ENCODE data around the gene HOXB6.

Gene HOXB6

DNA sequence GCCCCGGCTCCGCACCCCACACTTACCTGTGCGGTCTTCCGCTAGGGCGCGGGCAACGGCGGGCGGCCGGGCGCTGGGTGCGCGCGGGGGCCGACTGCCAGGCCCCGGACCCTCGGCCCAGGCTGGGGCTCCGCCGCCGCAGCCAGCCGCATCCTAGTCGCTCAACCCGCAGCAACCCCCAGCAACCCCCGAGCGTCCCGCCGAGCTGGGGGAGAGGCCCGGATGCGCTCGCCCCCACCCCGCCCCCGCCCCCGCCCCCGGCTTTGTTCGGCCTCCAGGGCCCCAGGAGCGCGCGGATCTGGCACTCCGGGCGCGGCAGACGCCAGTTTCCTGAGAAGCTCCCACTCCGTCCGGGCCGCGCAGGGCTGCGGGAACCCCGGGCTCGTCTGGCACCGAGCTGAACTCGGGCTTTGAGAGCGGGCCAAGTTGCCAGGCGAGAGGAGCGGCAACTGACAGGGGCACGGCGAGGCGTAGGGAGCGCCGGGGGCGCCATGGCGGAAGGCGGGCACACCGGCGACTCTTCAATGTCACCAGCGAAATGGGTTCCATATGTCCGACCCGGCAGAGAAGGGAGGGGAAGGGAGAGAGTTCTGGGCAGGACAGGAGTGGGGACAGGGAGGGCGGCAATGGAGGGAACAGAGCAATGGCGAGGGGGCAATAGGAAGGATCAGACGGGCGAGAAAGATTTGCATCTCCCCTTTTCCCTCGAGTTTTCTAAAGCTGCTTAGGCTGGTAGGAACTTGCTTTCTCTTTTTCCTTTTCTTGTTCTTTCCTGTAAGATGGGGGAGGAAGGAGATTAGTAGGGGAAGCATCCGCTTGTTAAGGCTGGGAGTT, 40.4 kb downstream of the HOXB6 start:
- DNase-seq: no peak

DNA sequence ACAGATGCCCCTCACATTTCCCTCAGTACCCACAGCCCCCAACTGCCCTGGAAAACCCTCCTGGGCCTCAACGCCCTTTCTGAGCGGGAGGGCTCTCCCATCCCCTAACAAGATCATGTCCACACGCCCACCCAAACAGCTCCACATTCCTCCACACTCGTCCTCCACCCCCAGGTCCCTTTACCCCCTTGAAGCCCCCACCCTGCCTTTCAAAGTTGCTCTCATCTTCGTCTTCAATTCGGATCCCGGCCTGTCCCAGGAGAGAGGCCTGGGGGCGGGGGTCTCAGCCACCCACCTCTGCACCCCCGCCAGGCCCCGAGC, 41.0 kb downstream of the HOXB6 start:
- no peak for DNase-seq

DNA sequence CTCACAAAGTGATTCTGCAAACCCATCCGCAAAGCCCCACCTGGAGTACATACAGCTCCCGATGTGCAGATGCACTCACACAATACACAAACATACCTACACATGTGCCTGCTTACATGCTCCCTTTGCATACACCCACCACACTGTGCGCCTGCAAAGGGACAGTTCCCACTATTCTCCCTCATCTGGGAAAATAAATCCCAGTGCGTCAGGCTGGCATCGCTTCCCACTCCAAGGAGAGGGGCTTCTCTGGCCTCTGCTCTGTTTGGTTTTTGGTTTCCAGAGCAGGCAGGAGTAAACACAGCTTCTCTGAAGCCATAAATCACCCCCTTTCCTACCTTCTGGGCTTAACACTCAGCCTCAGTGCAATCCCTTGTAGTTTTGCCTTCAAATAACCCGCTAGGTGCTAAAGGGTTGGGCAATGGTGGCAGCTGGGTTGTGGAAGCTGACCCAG, 41.4 kb downstream of the HOXB6 start:
- no peak for DNase-seq

DNA sequence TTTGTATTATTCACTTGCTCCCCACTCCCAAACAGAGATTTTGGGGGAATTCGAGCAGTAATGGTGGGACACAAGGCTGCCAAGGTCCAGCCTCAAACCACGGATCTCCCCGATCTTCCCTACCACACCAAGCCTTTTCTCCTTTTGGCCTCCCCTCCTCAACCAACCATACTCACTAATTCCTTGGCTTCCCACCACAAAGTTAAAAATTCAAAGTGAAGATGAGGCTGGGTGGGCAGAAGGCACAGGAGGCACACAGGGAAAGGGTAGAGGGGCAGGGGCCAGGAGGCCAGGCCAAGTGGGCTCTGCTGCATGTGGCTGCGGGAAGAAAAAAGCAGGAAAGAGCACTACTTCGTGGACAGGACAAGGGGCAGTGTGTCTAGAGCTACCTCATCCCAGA, 41.9 kb downstream of the HOXB6 start:
- DNase-seq: no peak

DNA sequence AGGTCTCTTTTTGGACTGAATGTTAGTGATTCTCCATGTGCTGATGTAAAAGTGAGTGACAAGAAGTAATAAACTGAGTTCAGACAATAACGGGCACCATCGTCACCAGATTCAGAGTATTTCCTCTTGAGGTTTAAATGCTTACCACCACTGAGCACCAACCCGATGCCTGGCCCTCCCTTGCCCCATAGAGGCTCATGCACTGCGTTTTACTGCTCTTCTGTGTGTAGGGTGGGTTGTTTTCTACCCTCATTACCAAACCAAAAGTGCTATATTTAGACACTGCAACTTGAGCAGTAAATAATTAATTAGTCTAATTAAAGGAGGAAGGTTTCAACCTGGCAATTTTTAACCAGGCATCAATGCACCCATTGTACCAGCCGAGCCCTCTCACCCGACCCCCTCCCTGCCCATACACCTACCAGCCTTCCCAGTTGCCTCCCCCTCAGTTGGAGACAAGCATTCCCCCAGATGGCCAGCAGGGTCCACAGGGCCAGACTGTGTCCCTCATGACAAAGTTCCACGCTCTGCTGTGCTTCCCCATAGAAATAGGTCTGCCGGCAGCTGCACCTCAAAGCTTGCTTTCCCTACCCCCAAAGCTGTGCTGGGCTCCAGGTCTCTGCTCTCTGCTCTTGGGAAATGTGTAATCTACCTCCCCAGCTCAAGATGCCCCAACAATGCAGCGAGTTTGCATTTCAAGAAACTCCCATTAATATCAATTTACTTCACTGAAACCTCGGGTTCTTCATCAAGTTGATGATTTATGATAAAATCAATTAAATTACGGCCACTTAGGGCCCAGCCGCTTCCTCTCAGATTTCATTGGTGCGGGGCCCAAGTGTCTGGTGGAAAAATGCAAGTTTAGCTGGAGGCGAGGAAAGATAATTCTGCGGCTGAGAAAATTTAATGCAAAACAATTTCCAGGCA, 42.6 kb downstream of the HOXB6 start:
- DNase-seq: no peak

DNA sequence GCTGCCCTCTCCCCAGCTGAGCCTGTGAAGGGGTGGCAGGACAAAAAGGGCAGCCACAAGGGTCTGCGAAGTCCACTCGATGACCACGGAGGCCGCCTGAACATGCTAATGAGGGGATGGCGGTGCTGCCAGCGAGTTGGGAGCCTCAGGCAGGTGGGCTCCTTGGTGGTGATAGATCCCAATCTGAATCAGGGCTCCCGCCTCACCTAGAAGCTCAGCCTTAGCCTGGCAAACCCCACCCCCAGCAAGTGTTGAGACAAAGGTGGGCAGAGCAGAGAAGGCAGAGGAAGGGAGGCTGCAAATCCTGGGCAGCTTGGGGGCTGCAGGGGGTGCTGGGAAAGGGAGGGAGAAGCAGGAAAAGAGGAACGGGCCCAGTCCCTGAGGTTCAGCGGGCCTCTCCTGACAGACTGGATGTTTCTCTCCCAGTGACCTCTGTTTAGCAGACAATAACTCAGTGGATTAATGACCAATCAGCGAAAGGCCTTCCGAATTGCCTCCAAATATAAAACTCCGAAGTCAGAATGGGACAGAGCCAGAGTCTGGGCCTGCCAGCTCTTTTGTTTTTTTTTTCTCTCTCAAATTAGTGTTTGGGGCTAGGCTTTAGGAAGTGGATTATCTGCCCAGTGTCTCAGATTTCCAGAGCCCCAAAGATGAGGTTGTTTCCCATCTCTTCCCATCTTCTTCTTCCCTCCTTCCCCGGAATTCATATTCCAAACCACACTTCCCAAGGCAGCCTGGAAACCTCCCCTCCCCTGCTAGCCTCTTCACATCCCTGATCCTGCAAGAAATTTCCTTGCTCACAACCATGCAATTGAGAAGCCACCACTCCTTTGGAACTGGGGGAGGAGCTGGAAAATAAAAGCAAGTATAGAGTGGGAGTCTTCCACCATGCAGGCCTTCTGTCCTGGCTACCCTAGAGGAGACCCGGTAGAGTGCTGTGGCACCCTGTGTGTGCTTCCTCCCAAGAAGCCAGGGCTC, 44.7 kb downstream of the HOXB6 start:
- no peak for DNase-seq

DNA sequence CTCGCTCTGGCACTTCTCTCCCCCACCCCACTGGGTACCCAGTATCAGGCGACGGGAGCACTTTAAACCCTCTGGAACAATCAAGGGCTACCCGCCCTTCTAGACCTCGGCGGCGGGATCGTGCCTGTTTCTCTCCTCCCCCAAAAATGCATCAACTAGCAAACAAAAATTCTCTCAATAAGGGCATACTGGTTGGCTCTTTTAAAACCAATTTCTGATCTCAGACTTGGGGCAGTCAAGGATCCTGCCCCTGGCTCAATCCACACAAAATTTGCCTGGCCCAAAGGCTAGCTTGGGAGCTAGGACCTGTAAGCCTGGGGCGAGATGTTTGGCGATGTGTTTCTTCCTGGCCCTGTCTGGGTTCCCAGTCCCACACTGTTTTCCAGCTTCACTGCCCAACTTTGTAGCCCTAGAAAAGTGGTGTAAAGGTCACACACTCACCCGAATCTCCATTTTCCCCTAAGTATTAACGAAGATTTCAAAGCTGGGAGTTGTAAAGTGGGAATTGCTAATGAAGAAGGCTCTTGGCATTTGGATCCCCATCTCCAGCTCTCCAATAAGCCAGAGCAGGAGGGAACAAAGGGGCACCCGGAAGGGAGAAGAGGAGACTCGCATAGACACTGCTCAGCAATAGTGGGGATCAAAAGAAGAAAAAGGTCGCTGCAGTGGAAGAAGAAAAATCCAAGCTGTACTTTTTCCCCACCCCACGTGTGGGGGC, 45.5 kb downstream of the HOXB6 start:
- no peak for DNase-seq

DNA sequence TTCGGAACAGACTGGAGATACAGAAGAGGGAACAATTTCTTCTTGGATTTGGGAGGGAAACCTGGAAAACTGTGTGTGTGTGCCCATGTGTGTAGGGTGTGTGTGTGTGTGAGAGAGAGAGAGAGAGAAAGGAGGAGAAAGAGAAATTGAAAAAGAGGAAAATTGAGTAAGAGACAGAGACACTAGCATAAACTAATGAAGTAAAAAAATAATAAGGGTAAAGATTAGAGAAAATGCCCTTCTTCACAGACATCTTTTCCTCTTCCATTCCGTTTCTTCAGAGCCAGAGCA, 46.0 kb downstream of the HOXB6 start:
- no peak for DNase-seq

DNA sequence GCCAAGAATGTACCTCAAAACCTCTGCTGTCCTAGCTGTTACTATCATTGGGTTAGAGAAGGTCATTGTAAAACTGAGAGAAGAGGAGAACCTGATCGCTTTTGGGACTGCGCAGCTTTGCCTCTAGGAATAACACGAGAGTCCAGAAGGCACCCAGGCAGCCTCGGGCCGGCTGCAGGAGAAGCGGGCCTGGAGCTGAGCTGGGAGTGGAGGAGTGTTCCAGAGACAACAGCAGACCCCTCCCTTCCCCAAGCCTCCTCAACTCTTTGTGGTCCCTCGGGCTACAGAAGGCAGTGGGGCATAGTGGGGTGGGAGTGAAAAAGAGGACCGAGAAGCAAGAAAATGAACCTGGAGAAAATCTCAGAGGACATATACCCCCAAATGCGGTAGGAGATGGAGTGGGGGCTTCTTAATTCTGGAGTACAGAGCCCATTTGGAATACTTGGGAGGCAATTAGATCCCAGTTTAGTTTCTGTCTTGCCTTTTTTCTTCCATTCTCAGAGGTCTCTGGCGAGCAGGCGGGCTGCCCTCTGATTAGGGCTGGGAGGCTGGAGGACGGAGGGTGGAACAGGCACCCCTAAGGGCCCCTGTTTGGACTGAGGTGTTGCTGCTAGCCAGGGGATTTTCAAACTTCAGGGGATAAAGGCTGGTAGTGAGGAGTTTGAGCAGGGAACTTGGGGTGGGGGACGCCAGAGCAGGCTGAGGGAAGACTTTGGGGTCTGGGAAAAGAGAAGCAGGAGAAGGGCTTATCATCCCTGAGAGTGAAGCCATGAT, 46.5 kb downstream of the HOXB6 start:
- DNase-seq: no peak

DNA sequence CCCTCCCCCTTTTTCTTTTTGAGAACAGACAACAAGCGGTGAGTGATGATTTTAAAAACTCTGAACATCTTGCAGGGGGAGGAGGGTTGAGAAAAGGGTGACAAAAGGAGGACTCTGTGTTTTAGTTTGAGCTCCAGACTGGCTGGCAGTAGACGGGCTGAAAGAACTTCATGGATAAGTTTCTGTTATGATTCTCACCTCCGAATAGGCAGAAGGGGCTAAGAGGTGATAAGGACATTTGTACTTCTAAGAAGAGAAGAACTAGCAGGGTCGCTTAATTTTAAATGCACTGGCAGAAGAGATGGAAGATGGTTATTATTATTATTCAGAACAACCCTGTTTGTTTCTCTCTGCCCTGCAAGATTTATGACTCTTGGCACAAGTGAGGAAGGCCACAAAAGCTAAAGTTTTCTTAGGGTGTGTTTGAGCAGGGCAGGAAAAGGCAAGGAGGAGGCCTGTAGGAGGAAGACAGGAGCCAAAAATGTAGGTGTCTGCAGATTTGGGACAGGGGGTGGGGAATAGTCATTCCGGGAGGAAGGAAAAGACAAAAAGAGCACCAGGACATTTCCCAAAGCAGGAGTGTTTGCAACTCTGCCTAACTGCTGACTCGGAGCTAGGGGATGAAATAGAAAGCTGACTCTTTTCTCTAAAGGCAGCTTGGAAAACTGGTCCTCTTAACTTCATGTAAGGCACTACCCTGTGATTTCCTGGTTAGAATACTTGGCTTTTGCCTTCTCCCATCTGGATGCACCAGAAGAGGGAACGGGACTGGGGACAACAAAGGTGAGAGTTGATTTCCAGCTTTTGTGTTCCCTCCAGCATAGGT, 48.0 kb downstream of the HOXB6 start:
- no peak for DNase-seq

DNA sequence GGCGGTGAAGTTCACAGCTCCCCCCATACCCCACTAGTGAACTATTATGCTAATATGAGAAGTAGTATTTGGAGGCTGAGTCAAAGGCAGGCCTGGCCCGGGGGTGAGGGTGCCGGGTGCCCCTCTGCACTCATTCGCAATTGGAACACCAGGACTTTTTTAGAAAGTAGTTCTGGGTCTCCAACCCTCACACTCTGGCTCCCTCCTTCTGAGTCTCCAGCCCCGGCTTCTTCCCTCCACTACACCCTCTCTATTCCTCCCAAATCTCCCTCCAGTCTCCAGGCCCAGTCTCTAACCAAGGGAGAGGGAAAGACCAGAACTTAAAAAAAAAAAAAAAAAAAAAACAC, 48.6 kb downstream of the HOXB6 start:
- no peak for DNase-seq

DNA sequence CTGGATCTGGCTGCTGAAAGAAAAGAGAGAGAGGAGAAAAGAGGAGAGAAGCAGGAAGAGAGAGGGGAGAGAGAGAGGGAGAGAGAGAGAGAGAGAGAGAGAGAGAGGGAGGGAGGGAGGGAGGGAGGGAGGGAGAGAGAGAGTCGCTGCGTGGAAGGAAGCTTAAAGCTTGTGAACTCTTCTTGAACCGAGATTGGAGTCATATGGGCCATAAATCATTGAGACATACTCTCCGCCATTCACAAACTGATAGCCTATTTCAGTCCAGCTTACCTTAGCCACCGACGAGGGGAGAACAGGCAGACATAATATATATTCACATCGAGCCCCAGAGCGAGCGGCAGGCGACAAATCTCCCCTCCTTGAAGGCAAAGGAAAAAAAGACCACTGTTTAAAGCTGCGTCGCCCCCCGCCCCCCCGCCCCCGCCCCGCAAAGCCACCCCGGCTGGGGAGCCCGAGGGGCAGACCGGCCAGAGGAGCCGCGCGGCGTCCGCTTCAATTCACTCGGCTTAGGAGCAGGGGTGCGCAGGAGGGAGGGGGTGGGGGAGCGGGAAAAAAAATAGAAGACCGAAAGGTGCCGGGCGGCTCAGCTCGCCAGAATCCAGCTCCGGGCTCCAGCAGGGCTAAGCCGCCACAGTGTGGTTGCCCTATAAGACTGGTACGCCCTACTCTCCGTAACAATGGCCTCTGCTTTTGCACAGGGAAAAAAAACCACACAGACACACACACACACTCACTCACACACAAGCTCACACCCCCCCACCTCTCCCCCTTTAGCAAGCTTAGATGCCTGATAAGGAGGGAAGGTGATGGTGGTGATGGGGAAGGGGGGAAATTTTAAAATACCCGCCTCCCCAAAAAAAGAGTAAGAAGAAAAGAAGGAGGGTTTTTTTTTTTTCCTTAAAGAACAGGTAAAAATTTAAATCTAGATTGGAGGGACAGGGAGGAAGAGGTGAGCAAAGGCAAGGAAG, 49.2 kb downstream of the HOXB6 start:
- no peak for DNase-seq

DNA sequence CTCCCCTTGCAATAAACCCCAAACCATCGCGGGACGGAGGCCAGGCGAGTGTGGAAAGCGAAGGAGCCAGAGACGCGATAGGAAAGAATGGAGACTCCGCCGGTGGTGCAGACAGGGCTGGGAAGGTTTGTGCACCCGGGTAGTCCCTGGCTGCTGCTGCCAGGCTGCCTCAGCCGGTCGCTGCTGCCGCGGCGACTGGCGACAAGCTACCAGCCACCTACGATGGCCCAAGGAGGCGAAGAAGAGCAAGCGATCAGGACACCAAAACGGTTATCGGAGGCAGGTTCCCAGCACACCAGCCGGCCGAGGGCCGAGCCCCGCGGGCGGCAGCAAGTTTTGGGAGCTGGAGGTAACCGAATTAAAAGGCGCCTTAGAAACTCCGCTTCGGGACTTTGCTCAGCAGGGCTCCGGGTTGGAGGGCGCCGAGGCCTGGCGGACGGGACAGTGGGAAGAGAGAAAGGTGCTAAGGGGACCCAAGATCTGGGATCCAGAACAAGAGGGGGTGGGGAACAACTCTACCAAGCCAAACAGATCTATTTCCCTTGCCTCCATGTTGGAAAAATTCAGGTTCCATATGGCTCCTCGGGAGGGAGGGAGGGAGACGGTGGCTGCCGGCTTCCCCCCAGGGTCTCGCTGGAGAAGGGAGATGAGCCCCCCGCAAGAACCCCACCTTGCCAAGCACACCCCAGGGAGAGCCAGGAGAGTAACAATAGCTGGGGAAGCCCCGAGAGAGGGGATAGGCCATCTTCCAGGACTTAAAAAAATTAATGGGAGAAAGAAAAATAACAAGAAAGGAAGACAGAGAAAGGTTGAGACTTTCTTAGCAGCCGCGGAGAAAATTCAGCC, 50.2 kb downstream of the HOXB6 start:
- DNase-seq: no peak

DNA sequence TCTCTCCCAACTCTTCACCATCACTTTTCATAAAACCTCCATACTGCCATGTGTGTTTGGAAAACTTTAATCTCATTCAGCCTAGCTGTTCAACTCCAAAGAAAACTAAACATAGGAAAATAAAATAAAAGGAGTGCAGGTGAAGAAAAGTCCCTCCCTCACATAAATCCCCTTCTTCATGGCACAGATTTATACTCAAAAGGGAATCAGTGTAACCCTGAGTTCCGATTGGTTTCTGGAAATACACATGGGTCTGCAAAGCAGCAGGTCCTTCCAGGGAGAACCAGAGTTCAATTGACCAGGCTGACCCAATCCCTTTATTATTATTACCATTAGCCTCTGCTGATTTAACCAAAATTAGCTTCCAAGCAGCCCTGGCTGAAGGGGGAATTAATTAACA, 51.0 kb downstream of the HOXB6 start:
- no peak for DNase-seq

DNA sequence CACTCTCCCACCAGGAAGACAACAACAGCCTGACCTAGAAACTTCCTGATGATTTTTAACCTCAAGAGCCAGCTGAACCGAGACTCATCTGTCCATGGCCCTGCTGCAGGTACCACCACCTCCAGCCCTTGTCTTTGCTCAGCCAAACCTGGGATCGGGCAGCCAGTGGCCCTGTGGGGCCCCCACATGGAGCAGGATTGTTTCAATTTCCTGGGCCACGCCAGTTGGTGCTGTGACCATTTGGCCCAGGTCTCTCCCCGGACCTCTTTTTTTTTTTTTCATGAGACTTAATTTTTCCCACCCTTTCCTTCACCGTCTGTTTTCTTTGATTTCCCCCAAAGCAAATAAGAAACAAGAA, 51.6 kb downstream of the HOXB6 start:
- no peak for DNase-seq

DNA sequence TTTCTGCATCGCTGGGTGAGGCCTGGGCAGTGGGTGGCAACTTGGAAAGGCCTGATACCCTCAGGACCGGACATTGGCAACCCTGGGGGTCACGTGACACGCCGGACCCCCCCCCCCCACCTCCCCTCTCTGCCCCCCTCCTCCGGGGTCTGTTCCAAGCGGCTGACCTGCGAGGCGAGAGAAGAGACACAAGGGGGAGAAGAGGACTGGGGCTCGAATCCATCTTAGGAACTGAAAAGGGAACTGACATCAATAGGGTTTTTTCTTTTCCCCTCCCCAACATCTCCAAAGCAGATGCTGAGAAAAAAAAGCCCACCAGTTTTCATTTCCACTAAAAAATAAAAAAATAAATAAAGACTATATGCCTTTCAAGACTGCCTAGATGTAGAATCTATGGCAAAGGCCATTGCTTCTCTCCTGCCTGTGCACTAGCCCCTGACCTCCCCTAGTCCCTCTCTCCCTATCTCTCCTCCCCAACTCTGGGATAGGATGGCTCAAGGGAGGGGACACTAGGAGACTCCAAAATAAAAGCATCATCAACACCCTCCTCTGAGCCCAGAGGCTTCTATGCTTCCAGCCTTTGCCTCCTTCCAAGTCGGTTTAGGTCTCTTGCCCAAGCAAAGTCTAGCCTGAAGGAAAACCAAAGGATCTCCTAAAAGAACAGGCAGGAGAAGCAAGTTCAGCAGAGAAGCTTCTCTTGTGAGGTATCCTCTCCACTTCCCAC, 52.2 kb downstream of the HOXB6 start:
- no peak for DNase-seq

DNA sequence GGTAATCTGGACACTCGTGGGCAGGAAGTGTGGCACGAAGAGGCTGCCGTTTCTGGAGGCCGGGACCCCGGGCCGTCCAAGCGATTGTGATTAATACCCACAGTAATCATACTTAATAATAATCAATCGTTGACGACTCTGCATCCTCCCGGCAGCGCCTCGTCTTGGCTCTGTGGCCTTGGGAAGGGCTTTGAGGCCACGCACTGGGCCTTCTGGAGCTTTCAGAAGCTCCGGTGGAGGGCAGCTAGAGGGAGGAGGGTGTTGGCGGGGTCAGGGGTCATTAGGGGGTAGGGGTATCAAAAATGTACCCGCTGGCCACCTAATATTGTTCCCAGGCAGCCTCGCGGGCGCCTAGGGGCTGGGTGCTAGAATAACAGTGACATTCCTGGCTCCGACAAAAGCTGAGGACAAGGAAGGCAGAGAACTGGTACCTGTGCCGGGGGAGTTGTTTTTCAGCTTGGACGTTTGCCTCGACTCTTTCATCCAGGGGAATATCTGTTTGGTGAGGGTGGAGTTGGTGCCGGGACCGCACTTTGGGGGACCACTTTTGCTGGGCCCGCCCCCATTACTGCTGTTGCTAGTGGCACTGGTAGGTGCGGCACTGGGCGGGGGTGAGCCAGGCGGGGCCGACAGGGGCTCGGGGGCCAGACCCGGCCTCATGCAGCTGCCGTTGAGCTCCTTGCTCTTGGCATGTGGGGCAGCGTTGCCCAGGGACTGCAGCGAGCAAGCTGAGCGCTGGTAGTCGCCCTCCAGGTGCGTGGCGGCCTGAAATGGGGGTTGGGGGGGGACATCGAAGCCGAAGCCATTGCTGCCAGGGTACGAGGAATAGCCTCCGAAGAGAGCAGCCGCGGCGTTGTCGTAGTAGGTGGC, 53.0 kb downstream of the HOXB6 start:
- DNase-seq: no peak
